ENCODE results near the gene FSTL5. TPM values are rescaled to one million over a fixed set of nuclear protein-coding genes. Genes with fewer than 3 reads are reported as not detected.
"Not testable (repeated sequence)": the region's sequence is repeated elsewhere in the genome, so short reads cannot be mapped to it uniquely, and the experiment has no call there.

The FSTL5 gene
- total and polyA plus RNA-seq, 2 donors (not counting 3 experiments of a cell fraction or from before 2014, with no cell fraction given): 1.3 to 1.9 TPM

DNA sequence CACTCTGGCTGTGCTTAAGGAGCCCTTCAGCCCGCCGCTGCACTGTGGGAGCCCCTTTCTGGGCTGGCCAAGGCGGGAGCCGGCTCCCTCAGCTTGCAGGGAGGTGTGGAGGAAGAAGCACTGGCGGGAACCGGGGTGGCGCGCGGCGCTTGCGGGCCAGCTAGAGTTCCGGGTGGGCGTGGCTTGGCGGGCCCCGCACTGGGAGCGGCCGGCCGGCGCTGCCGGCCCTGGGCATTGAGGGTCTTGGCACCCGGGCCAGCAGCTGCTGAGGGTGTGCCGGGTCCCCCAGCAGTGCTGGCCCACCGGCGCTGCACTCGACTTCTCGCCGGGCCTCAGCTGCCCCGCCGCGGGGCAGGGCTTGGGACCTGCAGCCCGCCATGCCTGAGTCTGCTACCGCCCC lies 39.7 kb upstream of the FSTL5 start:
- H2AFZ ChIP-seq (ENCODE audit: low read depth, low read length); FAIRE-seq; H3K4me1 ChIP-seq (ENCODE audit: control insufficient read depth, extremely low read depth, insufficient read depth, low read length); H3K4me3 ChIP-seq (replicated peaks in 1 of 3; ENCODE audit: insufficient read depth in 1 of 3, low read depth in 1 of 3, low read length in 3 of 3); H4K20me1 ChIP-seq (replicated peaks; ENCODE audit: control insufficient read depth, extremely low read depth, insufficient read depth, low read length); CTCF ChIA-PET; POLR2A ChIA-PET; H3K27me3 ChIP-seq (ENCODE audit: control insufficient read depth in 2 of 2, insufficient read depth in 2 of 2, low read length in 2 of 2); DNase-seq (ENCODE audit: low read depth, low spot score); intact Hi-C loops (cut with micrococcal nuclease); H3K36me3 ChIP-seq (ENCODE audit: control insufficient read depth in 2 of 2, extremely low read depth in 1 of 2, insufficient read depth in 2 of 2, low read length in 2 of 2); dilution Hi-C loops (cut with MboI; ENCODE audit: extremely low pct_ligation_motif_present, low sequenced_read_pairs); H3K27ac ChIP-seq (ENCODE audit: insufficient read depth, low read depth, low read length); H3K9ac ChIP-seq (replicated peaks; ENCODE audit: extremely low read depth, insufficient read depth, low read length); H3K79me2 ChIP-seq (ENCODE audit: control insufficient read depth, insufficient read depth, low read length); H3K9me1 ChIP-seq (replicated peaks; ENCODE audit: control insufficient read depth, extremely low read depth, insufficient read depth, low read length); H3K4me2 ChIP-seq (ENCODE audit: insufficient read depth, low read length); H3K9me3 ChIP-seq (replicated peaks; ENCODE audit: control insufficient read depth, insufficient read depth, low read length); BruUV-seq (replicated peaks): not testable (repeated sequence)

DNA sequence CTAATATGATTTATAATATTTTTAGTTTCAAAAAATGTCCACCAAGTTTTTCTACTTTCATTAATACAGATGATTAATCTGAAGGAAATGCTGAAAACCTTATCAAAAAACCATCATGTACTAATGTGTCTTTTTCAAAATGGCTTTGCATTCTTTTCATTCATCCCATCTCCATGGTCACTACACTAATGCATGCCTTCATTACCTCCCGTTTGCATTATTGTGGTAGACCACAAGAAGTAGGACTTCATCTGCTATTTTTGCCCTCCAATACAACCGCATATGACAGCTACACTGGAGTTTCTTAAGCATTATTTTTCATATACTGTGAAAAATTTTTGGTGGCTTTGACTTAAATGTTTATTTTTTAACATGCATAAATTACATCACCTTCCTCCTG lies 37.9 kb upstream of the FSTL5 start:
- no peak overlapping the region for H3K27ac ChIP-seq (ENCODE audit: insufficient read depth, low read depth, low read length)
- no peaks in the 10 kb centered on the region for H3K4me1 ChIP-seq (ENCODE audit: control insufficient read depth, extremely low read depth, insufficient read depth, low read length)
- CTCF ChIA-PET: no interaction called here

More for the DNA sequence above, 37.9 kb upstream of the FSTL5 start:
- H3K9me3 ChIP-seq (replicated peaks; ENCODE audit: control insufficient read depth, insufficient read depth, low read length): no peaks in the 10 kb centered on the region
- no peak overlapping the region for H3K9ac ChIP-seq (replicated peaks; ENCODE audit: extremely low read depth, insufficient read depth, low read length)
- no peaks in the 10 kb centered on the region for H3K36me3 ChIP-seq (ENCODE audit: control insufficient read depth in 2 of 2, extremely low read depth in 1 of 2, insufficient read depth in 2 of 2, low read length in 2 of 2)
- no peak overlapping the region for H3K4me3 ChIP-seq (replicated peaks in 1 of 3; ENCODE audit: insufficient read depth in 1 of 3, low read depth in 1 of 3, low read length in 3 of 3)
- intact Hi-C loops (cut with micrococcal nuclease) (no loop called here), dilution Hi-C loops (cut with MboI; ENCODE audit: extremely low pct_ligation_motif_present, low sequenced_read_pairs) (no loop called here)
- POLR2A ChIA-PET: no interaction called here
- no peak overlapping the region for H3K4me2 ChIP-seq (ENCODE audit: insufficient read depth, low read length)
- no peaks in the 10 kb centered on the region for H3K79me2 ChIP-seq (ENCODE audit: control insufficient read depth, insufficient read depth, low read length)
- H2AFZ ChIP-seq (ENCODE audit: low read depth, low read length): no peak overlapping the region
- DNase-seq (ENCODE audit: low read depth, low spot score) (no peak), FAIRE-seq (no peak)
- TF ChIP-seq JUN (IDR thresholded peaks at IDR 0.05; ENCODE audit: borderline replicate concordance, insufficient read depth, insufficient read length, low read depth) (no peak), MYC (IDR thresholded peaks at IDR 0.05; ENCODE audit: low read depth, low read length) (no peak), FOS (IDR thresholded peaks at IDR 0.05; ENCODE audit: borderline replicate concordance, insufficient read depth, low read length) (no peak), GATA2 (IDR thresholded peaks at IDR 0.05; ENCODE audit: insufficient read depth, insufficient read length, low read depth, low read length) (no peak), POLR2AphosphoS5 (IDR thresholded peaks at IDR 0.05; ENCODE audit: insufficient read depth, low read depth, low read length) (no peak), POLR2A (IDR thresholded peaks at IDR 0.05; ENCODE audit: low read depth, low read length) (no peak), EZH2 (IDR thresholded peaks at IDR 0.05; ENCODE audit: borderline replicate concordance, low read depth, low read length, severe bottlenecking) (no peak)
- TF ChIP-seq, protein P1, sequence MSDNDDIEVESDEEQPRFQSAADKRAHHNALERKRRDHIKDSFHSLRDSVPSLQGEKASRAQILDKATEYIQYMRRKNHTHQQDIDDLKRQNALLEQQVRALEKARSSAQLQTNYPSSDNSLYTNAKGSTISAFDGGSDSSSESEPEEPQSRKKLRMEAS (IDR thresholded peaks at IDR 0.05; ENCODE audit: insufficient read depth, insufficient read length): no peak
- TF ChIP-seq, protein P2, sequence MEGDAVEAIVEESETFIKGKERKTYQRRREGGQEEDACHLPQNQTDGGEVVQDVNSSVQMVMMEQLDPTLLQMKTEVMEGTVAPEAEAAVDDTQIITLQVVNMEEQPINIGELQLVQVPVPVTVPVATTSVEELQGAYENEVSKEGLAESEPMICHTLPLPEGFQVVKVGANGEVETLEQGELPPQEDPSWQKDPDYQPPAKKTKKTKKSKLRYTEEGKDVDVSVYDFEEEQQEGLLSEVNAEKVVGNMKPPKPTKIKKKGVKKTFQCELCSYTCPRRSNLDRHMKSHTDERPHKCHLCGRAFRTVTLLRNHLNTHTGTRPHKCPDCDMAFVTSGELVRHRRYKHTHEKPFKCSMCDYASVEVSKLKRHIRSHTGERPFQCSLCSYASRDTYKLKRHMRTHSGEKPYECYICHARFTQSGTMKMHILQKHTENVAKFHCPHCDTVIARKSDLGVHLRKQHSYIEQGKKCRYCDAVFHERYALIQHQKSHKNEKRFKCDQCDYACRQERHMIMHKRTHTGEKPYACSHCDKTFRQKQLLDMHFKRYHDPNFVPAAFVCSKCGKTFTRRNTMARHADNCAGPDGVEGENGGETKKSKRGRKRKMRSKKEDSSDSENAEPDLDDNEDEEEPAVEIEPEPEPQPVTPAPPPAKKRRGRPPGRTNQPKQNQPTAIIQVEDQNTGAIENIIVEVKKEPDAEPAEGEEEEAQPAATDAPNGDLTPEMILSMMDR (IDR thresholded peaks at IDR 0.05; ENCODE audit: extremely low read depth in 1 of 2, insufficient read depth in 1 of 2, low read depth in 1 of 2, low read length in 2 of 2): no peak
- no TSS peak for BruUV-seq (replicated peaks)
- no peaks in the 10 kb centered on the region for H3K9me1 ChIP-seq (replicated peaks; ENCODE audit: control insufficient read depth, extremely low read depth, insufficient read depth, low read length)
- H3K27me3 ChIP-seq (ENCODE audit: control insufficient read depth in 2 of 2, insufficient read depth in 2 of 2, low read length in 2 of 2): no peaks in the 10 kb centered on the region
- H4K20me1 ChIP-seq (replicated peaks; ENCODE audit: control insufficient read depth, extremely low read depth, insufficient read depth, low read length): no peaks in the 10 kb centered on the region

All from endothelial cell of umbilical vein (primary cell).